ENCODE measurements around the gene LBHD2.

LBHD2 gene

GRCh38 chr14:103091883-103092222 is 7.8 kb downstream of the LBHD2 start:
- H3K4me3 ChIP-seq (ENCODE audit: low read length), result peak overlapping the region; percentile 64
- peak overlapping the region; percentile 72 for H3K4me2 ChIP-seq (ENCODE audit: low read length)
- TF ChIP-seq EZH2phosphoT487 (IDR thresholded peaks at IDR 0.05; ENCODE audit: borderline replicate concordance, low read length), result no peak
- TF ChIP-seq, protein P1, sequence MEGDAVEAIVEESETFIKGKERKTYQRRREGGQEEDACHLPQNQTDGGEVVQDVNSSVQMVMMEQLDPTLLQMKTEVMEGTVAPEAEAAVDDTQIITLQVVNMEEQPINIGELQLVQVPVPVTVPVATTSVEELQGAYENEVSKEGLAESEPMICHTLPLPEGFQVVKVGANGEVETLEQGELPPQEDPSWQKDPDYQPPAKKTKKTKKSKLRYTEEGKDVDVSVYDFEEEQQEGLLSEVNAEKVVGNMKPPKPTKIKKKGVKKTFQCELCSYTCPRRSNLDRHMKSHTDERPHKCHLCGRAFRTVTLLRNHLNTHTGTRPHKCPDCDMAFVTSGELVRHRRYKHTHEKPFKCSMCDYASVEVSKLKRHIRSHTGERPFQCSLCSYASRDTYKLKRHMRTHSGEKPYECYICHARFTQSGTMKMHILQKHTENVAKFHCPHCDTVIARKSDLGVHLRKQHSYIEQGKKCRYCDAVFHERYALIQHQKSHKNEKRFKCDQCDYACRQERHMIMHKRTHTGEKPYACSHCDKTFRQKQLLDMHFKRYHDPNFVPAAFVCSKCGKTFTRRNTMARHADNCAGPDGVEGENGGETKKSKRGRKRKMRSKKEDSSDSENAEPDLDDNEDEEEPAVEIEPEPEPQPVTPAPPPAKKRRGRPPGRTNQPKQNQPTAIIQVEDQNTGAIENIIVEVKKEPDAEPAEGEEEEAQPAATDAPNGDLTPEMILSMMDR (IDR thresholded peaks at IDR 0.05; ENCODE audit: low read depth, low read length, poor library complexity, severe bottlenecking), result peak; percentile 20
- H3F3A ChIP-seq (ENCODE audit: control insufficient read depth, insufficient read depth), result no peaks in the 10 kb centered on the region
- no peaks in the 10 kb centered on the region for H4K20me1 ChIP-seq (ENCODE audit: control insufficient read depth, insufficient read depth, low read depth, low read length)
- H3K36me3 ChIP-seq (ENCODE audit: control insufficient read depth, low read length), result no peaks in the 10 kb centered on the region
- H3K79me2 ChIP-seq (ENCODE audit: control insufficient read depth, low read length), result no peaks in the 10 kb centered on the region
- H3K27ac ChIP-seq (ENCODE audit: low read depth, low read length), result no peak overlapping the region
- H3K4me1 ChIP-seq (ENCODE audit: control insufficient read depth, low read length), result peaks cover 16% of the 10 kb centered on the region
- peaks cover 9% of the 10 kb centered on the region for H3K27me3 ChIP-seq (ENCODE audit: control insufficient read depth, low read length)
- H3K9me2 ChIP-seq (replicated peaks; ENCODE audit: control insufficient read depth, low read length), result no peaks in the 10 kb centered on the region
- no peaks in the 10 kb centered on the region for H3K9me3 ChIP-seq (ENCODE audit: control insufficient read depth, insufficient read depth, low read length)

DNA sequence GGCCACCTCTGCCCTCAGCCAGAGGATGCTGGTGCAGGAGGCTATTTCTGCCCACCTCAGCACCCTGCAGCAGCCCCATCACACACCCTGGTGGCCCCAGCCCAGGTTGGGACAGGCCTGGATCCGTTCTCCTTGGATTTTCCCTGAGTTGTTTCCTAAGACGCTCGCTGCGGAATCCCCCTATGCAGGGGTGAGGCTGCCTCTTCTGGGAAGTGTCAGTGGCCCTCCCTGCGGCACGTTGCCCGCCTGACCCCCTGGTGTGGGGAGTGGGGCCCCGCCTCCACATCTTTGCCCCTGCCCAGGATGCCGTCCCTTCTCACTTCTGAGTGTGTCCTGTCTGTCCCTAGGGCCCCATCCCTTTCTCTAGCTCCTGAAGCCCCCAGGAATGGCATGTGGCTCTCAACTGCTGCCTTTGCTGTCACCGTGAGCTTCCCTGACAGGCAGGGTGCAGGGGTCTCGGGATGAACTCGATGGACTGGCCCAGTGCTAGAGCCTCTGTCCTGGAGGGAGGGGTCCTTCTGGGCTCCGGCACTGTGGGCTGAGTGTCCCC is 9.9 kb downstream of the LBHD2 start:
- Histone ChIP-seq H3F3A (ENCODE audit: control insufficient read depth, insufficient read depth) (no peaks in the 10 kb centered on the region), H3K36me3 (ENCODE audit: control insufficient read depth, low read length) (no peaks in the 10 kb centered on the region), H4K20me1 (ENCODE audit: control insufficient read depth, insufficient read depth, low read depth, low read length) (no peaks in the 10 kb centered on the region), H3K27me3 (ENCODE audit: control insufficient read depth, low read length) (peaks cover 9% of the 10 kb centered on the region), H3K79me2 (ENCODE audit: control insufficient read depth, low read length) (no peaks in the 10 kb centered on the region), H3K9me3 (ENCODE audit: control insufficient read depth, insufficient read depth, low read length) (no peaks in the 10 kb centered on the region), H3K4me2 (ENCODE audit: low read length) (no peak overlapping the region), H3K4me1 (ENCODE audit: control insufficient read depth, low read length) (peaks cover 16% of the 10 kb centered on the region), H3K27ac (ENCODE audit: low read depth, low read length) (no peak overlapping the region), H3K9me2 (replicated peaks; ENCODE audit: control insufficient read depth, low read length) (no peaks in the 10 kb centered on the region), H3K4me3 (ENCODE audit: low read length) (no peak overlapping the region)
- TF ChIP-seq, protein P1 (IDR thresholded peaks at IDR 0.05; ENCODE audit: low read depth, low read length, poor library complexity, severe bottlenecking), result no peak
- TF ChIP-seq EZH2phosphoT487 (IDR thresholded peaks at IDR 0.05; ENCODE audit: borderline replicate concordance, low read length), result no peak

GRCh38 chr14:103094406-103095209 is 10.6 kb downstream of the LBHD2 start, which contains the start of gene EXOC3L4:
TSS of gene EXOC3L4 (plus strand) at chr14:103094725. CDS start at chr14:103100220, 5,495 bp downstream.
- no peak within 1 kb of the TSS for H3K4me2 ChIP-seq (ENCODE audit: low read length)
- H4K20me1 ChIP-seq (ENCODE audit: control insufficient read depth, insufficient read depth, low read depth, low read length), result no peaks in the 10 kb centered on the region
- peaks cover 12% of the 10 kb centered on the region for H3K4me1 ChIP-seq (ENCODE audit: control insufficient read depth, low read length)
- H3K9me2 ChIP-seq (replicated peaks; ENCODE audit: control insufficient read depth, low read length), result no peaks in the 10 kb centered on the region
- H3K9me3 ChIP-seq (ENCODE audit: control insufficient read depth, insufficient read depth, low read length), result no peaks in the 10 kb centered on the region
- peaks cover 9% of the 10 kb centered on the region for H3K27me3 ChIP-seq (ENCODE audit: control insufficient read depth, low read length)
- no peak within 1 kb of the TSS for H3K27ac ChIP-seq (ENCODE audit: low read depth, low read length)
- no peaks in the 10 kb centered on the region for H3K36me3 ChIP-seq (ENCODE audit: control insufficient read depth, low read length)
- H3F3A ChIP-seq (ENCODE audit: control insufficient read depth, insufficient read depth), result no peaks in the 10 kb centered on the region
- no peak within 1 kb of the TSS for H3K4me3 ChIP-seq (ENCODE audit: low read length)
- TF ChIP-seq EZH2phosphoT487 (IDR thresholded peaks at IDR 0.05; ENCODE audit: borderline replicate concordance, low read length), result no peak
- TF ChIP-seq, protein P1 (IDR thresholded peaks at IDR 0.05; ENCODE audit: low read depth, low read length, poor library complexity, severe bottlenecking), result no peak
- H3K79me2 ChIP-seq (ENCODE audit: control insufficient read depth, low read length), result no peaks in the 10 kb centered on the region

Data from DOHH2 (cell line).